LNCAP (cell line): ENCODE data around the gene SECTM1.
A peak's percentile ranks its signal among the peaks of the same experiment; 100 is the strongest.

Experiments used
- TF ChIP-seq, protein P1 (sequence below): fragments of 450-650 bp; IDR thresholded peaks from 2 replicates; pipeline ENCODE4 v1.5.1; 2017; ENCODE audit warnings: mild to moderate bottlenecking

The SECTM1 gene

DNA sequence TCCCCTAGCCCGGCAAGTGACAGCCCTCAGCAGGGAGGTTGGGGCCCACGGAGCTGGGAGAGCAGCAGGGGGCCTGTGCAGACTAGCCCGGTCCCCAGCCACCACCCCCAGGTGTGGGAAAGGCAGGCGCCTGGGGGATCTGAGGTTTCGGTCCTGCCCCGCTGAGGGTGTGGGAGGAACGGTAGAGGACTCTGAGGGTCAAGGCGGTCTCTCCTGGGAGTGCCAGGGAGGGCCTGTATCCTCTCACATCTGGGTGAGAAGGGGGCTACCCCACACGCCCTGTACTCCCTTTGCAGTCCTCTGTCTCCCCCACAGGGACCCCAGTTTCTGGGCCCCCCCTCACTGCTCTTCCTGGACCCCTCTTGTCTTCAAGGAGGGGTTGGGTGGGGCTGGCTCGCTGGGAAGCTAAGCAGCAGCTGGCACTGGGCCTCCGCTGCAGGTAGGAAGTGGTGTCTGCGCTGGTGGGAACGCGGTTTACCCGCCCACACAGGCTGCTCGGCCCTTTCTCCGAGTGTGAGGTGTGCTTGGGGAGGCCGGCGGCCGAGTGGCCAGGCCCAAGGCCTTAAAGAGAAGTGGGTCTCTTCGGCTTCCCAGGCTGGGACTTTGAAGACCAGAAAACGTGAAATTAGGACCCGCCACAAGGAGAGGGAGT, 31.5 kb downstream of the SECTM1 start:
- TF ChIP-seq, protein P1, sequence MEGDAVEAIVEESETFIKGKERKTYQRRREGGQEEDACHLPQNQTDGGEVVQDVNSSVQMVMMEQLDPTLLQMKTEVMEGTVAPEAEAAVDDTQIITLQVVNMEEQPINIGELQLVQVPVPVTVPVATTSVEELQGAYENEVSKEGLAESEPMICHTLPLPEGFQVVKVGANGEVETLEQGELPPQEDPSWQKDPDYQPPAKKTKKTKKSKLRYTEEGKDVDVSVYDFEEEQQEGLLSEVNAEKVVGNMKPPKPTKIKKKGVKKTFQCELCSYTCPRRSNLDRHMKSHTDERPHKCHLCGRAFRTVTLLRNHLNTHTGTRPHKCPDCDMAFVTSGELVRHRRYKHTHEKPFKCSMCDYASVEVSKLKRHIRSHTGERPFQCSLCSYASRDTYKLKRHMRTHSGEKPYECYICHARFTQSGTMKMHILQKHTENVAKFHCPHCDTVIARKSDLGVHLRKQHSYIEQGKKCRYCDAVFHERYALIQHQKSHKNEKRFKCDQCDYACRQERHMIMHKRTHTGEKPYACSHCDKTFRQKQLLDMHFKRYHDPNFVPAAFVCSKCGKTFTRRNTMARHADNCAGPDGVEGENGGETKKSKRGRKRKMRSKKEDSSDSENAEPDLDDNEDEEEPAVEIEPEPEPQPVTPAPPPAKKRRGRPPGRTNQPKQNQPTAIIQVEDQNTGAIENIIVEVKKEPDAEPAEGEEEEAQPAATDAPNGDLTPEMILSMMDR = no peak

DNA sequence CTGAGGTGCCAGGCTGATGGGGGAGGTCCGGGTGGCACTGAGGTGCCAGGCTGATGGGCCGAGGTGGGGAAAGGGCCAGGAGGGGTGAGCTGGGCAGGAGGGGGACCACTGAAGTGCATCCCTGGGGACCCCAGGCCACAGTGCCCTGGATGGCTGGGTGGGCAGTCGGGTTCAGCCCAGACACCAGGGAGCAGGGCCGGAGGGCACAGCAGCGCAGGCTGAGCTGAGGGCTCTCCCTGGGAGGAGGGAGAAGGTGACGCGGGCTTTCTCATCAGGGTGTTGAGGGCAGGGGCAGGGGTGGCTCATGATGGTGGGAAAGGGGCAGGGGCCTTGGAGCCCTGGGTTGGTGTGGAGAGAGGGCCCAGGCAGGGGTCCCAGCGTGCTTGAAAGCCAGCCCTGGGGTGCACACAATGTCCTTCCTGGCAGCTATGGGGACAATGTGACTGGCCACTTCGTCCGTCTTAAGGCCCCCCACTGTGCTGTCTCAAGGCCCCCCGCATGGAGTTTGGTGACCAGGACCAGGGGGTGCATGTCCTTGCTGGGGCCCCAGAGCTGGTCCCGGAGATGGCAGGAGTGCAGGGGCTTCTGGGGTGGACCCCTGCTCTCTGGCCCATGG, 32.2 kb downstream of the SECTM1 start:
- TF ChIP-seq, protein P1 = no peak

DNA sequence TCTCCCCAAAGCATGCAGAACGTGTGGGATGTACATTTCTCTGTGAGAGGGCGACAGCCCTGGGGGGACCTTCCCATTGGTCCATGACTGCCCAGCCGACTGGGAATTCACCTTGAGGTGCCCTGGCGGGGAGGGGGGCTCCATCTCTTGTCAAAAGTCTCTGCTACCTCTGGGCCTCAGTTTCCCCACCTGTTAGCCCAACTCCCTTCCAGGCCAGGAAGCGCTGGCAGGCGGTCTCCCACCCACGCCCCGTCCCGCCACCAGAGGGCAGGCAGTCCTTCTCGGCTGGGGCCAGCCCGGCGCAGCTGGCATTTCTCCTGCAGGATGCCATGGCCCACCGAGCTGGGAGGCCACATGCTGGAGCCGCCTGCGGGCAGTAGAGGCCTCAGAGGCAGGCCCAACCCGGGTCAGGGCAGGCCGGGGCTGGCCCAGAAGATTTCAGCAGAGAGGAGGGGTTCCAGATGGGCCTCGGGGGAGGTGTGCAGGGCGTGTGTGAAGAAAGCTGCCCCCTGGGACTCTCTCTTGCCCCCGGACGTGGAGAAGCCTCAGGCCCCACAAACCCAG, 32.8 kb downstream of the SECTM1 start:
- TF ChIP-seq, protein P1 = peak; percentile 60

DNA sequence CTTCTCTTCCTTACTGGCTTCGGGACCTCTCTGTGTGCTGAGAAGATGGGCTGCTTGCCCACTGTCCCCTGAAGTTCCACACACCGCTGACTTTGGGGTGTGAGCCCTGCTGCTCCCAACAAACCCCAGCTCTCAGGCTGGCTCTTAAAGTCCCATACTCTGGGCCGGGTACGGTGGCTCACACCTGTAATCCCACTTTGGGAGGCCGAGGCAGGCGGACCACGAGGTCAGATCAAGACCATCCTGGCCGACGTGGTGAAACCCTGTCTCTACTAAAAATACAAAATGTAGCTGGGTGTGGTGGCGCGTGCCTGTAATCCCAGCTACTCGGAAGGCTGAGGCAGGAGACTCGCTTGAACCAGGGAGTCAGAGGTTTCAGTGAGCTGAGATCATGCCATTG, 33.3 kb downstream of the SECTM1 start:
- TF ChIP-seq, protein P1 = no peak

DNA sequence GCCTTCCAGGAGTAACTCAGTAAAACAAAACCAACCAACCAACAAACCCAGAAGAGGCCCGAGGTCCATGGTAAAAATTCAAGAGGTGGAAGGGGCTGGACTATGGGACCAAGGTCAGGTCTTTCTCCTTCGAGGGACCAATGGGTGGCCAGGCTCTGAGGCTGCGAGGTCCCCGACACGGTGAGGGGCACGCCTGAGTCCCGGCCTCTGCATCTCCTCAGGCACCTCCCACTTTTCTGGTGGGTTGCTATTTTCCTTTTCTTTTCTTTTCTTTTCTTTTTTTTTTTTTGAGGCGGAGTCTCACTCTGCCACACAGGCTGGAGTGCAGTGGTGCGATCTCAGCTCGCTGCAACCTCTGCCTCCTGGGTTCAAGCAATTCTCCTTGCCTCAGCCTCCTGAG, 34.1 kb downstream of the SECTM1 start:
- TF ChIP-seq, protein P1 = no peak

DNA sequence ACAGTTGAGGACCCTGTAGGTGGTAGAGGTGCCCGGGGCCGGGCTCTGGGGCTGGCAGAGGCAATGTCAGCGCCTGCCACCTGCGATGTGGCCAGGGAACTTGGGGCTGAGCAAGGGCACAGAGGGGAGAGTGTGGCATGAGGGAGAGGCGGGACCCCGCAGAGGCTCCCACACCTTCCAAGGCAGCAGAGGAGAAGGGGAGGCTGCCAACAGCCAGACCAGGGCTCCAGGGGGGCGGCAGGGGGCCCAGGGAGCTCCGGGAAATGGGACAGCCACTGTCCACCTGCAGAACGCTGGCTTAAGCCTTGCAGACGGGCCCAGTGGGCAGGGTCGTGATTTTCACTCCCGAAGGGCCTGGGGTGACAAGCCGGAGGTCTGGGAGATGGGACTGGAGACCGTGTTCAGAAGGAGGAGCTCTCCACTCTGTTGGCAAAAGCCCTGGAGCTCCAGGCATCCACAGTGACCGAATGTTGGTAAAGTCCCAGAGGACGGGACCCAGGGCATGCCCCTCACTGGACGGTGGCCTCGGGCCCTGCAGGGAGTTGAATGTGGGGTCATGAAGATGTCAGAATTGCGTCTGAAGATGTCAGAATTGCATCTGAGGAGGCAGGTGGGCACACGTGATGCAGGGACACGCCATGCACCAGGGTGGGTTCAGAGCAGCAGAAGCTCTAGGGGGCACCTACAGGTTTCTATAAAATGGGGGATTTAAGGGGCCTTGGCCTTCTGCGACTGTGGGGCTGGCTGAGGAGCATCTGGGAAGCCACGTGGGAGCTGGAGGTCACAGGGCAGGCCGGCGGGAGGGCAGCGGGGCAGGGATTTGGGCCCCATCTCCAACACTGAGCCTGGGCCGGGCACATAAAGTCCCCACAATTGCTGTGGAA, 34.8 kb downstream of the SECTM1 start:
- TF ChIP-seq, protein P1 = no peak

DNA sequence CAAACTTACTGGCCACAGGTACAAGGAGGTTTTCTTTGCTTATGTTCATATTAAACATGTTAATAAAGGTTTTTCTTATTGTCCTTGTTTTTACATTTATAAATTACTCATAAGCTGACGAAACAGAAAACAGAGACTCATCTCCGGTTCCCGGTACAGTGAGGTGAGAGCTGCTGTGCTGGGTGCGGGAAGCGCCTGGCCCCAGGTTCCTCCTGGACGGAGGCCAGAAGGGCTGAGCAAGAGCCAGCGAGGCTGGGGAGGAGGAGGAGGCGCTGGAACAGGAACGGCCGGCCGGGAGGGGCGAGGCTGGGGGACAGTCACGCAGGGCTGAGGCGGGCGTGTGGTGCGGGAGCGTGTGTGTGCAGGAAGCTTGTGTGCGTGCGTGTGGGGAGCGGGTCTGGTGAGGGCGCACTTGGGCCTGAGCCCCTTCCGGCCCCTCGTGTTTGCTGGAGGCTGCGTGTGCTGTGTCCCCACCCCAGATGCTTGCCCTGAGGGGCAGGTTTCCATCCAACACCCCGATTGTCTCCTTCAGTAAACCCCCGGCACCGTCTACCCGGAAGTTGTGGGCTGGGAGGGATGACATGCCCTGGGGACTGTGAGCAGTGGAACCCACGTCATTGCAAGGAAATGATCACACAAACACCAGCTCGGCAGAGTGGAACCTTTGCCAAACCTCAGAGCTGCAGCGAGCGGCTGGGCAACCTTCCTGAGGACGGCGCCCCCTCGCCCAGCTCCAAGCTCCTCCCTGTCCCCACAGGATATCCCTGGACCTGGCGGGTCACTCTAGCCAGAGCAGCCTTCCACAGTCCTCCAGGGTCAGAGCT, 35.6 kb downstream of the SECTM1 start:
- TF ChIP-seq, protein P1 = no peak
